Measurements from ENCODE around the gene YARS1. TPM values are rescaled to one million over a fixed set of nuclear protein-coding genes. Genes with fewer than 3 reads are reported as not detected.

The YARS1 gene
- total and polyA plus RNA-seq, 2 of the 13 experiments (the other 11 are each of a cell fraction or from before 2014, with no cell fraction given), result 50.1 to 113 TPM

GRCh38 chr1:32759521-32759981, 57.6 kb downstream of the YARS1 start (continued):
- TF ChIP-seq PAXIP1 (CRISPR knock-in tag; conservative IDR thresholded peaks at IDR 0.05) (no peak), ZMAT5 (CRISPR knock-in tag; IDR thresholded peaks at IDR 0.05; ENCODE audit: borderline replicate concordance, low read depth) (no peak), SMAD1 (CRISPR knock-in tag; IDR thresholded peaks at IDR 0.05; ENCODE audit: borderline replicate concordance, low read depth) (no peak), ZNF816 (CRISPR knock-in tag; IDR thresholded peaks at IDR 0.05; ENCODE audit: borderline replicate concordance) (no peak), RFX5 (IDR thresholded peaks at IDR 0.05; ENCODE audit: low read depth, low read length) (no peak), TCF7L2 (IDR thresholded peaks at IDR 0.05; ENCODE audit: low read depth, low read length) (no peak), CEBPB (IDR thresholded peaks at IDR 0.05; ENCODE audit: borderline replicate concordance, low read depth, low read length) (no peak), EZH2 (conservative IDR thresholded peaks at IDR 0.05; ENCODE audit: low read depth, low read length) (no peak), ZNF530 (CRISPR knock-in tag; IDR thresholded peaks at IDR 0.05; ENCODE audit: low read depth) (no peak), KLF16 (CRISPR knock-in tag; IDR thresholded peaks at IDR 0.05) (no peak), ZNF781 (CRISPR knock-in tag; IDR thresholded peaks at IDR 0.05; ENCODE audit: borderline replicate concordance, not compliant biosample characterization) (no peak), JUND (CRISPR knock-in tag; IDR thresholded peaks at IDR 0.05) (no peak), ZNF432 (CRISPR knock-in tag; IDR thresholded peaks at IDR 0.05; ENCODE audit: borderline replicate concordance) (no peak), FOSL1 (CRISPR knock-in tag; IDR thresholded peaks at IDR 0.05; ENCODE audit: borderline replicate concordance) (no peak)
- TF ChIP-seq, protein P1, sequence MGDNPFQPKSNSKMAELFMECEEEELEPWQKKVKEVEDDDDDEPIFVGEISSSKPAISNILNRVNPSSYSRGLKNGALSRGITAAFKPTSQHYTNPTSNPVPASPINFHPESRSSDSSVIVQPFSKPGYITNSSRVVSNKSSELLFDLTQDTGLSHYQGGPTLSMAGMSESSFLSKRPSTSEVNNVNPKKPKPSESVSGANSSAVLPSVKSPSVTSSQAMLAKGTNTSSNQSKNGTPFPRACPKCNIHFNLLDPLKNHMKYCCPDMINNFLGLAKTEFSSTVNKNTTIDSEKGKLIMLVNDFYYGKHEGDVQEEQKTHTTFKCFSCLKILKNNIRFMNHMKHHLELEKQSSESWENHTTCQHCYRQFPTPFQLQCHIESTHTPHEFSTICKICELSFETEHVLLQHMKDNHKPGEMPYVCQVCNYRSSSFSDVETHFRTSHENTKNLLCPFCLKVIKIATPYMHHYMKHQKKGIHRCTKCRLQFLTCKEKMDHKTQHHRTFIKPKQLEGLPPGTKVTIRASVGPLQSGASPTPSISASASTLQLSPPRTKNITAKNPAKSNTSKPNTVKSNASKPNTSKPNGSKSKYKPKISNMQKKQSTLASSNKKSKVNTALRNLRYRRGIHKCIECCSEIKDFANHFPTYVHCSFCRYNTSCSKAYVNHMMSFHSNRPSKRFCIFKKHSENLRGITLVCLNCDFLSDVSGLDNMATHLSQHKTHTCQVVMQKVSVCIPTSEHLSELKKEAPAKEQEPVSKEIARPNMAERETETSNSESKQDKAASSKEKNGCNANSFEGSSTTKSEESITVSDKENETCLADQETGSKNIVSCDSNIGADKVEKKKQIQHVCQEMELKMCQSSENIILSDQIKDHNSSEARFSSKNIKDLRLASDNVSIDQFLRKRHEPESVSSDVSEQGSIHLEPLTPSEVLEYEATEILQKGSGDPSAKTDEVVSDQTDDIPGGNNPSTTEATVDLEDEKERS (CRISPR knock-in tag; IDR thresholded peaks at IDR 0.05), result no peak
- TF ChIP-seq, protein P2, sequence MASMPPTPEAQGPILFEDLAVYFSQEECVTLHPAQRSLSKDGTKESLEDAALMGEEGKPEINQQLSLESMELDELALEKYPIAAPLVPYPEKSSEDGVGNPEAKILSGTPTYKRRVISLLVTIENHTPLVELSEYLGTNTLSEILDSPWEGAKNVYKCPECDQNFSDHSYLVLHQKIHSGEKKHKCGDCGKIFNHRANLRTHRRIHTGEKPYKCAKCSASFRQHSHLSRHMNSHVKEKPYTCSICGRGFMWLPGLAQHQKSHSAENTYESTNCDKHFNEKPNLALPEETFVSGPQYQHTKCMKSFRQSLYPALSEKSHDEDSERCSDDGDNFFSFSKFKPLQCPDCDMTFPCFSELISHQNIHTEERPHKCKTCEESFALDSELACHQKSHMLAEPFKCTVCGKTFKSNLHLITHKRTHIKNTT (CRISPR knock-in tag; IDR thresholded peaks at IDR 0.05), result no peak
- TF ChIP-seq, protein P3, sequence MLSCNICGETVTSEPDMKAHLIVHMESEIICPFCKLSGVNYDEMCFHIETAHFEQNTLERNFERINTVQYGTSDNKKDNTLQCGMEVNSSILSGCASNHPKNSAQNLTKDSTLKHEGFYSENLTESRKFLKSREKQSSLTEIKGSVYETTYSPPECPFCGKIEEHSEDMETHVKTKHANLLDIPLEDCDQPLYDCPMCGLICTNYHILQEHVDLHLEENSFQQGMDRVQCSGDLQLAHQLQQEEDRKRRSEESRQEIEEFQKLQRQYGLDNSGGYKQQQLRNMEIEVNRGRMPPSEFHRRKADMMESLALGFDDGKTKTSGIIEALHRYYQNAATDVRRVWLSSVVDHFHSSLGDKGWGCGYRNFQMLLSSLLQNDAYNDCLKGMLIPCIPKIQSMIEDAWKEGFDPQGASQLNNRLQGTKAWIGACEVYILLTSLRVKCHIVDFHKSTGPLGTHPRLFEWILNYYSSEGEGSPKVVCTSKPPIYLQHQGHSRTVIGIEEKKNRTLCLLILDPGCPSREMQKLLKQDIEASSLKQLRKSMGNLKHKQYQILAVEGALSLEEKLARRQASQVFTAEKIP (CRISPR knock-in tag; IDR thresholded peaks at IDR 0.05; ENCODE audit: borderline replicate concordance), result no peak

All from HepG2 (cell line).